Measurements from ENCODE around the gene ASB2.

The ASB2 gene

GRCh38 chr14:93901813-93902212 lies 74.6 kb downstream of the ASB2 start:
- Histone ChIP-seq H3K36me3 (ENCODE audit: control insufficient read depth, low read length) (no peaks in the 10 kb centered on the region), H3K4me2 (ENCODE audit: low read length) (no peak overlapping the region), H3K27me3 (ENCODE audit: control insufficient read depth, low read length) (no peaks in the 10 kb centered on the region; the same call in 1 of the 2 replicates), H3K4me1 (ENCODE audit: control insufficient read depth, low read length) (peaks cover 3% of the 10 kb centered on the region), H3F3A (ENCODE audit: control insufficient read depth, insufficient read depth) (no peaks in the 10 kb centered on the region), H4K20me1 (ENCODE audit: control insufficient read depth, insufficient read depth, low read depth, low read length) (no peaks in the 10 kb centered on the region), H3K79me2 (ENCODE audit: control insufficient read depth, low read length) (no peaks in the 10 kb centered on the region), H3K9me2 (replicated peaks; ENCODE audit: control insufficient read depth, low read length) (no peaks in the 10 kb centered on the region), H3K4me3 (ENCODE audit: low read length) (no peak overlapping the region), H3K27ac (ENCODE audit: low read depth, low read length) (no peak overlapping the region), H3K9me3 (ENCODE audit: control insufficient read depth, insufficient read depth, low read length) (no peaks in the 10 kb centered on the region)
- no peak for TF ChIP-seq EZH2phosphoT487 (IDR thresholded peaks at IDR 0.05; ENCODE audit: borderline replicate concordance, low read length)
- TF ChIP-seq, protein P1, sequence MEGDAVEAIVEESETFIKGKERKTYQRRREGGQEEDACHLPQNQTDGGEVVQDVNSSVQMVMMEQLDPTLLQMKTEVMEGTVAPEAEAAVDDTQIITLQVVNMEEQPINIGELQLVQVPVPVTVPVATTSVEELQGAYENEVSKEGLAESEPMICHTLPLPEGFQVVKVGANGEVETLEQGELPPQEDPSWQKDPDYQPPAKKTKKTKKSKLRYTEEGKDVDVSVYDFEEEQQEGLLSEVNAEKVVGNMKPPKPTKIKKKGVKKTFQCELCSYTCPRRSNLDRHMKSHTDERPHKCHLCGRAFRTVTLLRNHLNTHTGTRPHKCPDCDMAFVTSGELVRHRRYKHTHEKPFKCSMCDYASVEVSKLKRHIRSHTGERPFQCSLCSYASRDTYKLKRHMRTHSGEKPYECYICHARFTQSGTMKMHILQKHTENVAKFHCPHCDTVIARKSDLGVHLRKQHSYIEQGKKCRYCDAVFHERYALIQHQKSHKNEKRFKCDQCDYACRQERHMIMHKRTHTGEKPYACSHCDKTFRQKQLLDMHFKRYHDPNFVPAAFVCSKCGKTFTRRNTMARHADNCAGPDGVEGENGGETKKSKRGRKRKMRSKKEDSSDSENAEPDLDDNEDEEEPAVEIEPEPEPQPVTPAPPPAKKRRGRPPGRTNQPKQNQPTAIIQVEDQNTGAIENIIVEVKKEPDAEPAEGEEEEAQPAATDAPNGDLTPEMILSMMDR (IDR thresholded peaks at IDR 0.05; ENCODE audit: low read depth, low read length, poor library complexity, severe bottlenecking): no peak

DNA sequence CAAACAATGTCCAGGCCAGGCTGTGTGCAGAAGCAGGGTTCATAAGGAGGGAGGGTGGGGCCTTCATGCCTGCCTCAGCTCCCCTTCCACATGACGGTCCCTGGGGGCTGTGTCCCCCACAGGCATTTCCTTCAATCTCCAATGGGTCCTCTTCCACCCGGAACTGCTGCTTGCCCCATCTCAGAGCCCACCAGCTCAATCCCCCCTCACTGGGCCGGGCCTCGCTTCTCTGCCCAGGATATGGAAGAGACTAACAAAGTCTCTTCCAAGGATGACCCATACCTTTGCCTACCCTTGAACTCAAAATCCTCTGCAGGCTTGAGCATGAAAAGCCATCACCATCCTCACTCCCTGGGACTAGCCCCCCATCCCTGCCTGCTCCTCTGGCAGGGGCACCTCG lies 77.6 kb downstream of the ASB2 start:
- H3K9me2 ChIP-seq (replicated peaks; ENCODE audit: control insufficient read depth, low read length): no peaks in the 10 kb centered on the region
- no peak overlapping the region for H3K4me2 ChIP-seq (ENCODE audit: low read length)
- H3K36me3 ChIP-seq (ENCODE audit: control insufficient read depth, low read length): no peaks in the 10 kb centered on the region
- no peaks in the 10 kb centered on the region for H3K9me3 ChIP-seq (ENCODE audit: control insufficient read depth, insufficient read depth, low read length)
- no peaks in the 10 kb centered on the region for H3K79me2 ChIP-seq (ENCODE audit: control insufficient read depth, low read length)
- H3K27ac ChIP-seq (ENCODE audit: low read depth, low read length): no peak overlapping the region
- H3K27me3 ChIP-seq (ENCODE audit: control insufficient read depth, low read length): no peaks in the 10 kb centered on the region
- H3K4me3 ChIP-seq (ENCODE audit: low read length): no peak overlapping the region
- TF ChIP-seq EZH2phosphoT487 (IDR thresholded peaks at IDR 0.05; ENCODE audit: borderline replicate concordance, low read length): no peak
- H4K20me1 ChIP-seq (ENCODE audit: control insufficient read depth, insufficient read depth, low read depth, low read length): no peaks in the 10 kb centered on the region
- H3K4me1 ChIP-seq (ENCODE audit: control insufficient read depth, low read length): no peaks in the 10 kb centered on the region
- H3F3A ChIP-seq (ENCODE audit: control insufficient read depth, insufficient read depth): no peaks in the 10 kb centered on the region

DNA sequence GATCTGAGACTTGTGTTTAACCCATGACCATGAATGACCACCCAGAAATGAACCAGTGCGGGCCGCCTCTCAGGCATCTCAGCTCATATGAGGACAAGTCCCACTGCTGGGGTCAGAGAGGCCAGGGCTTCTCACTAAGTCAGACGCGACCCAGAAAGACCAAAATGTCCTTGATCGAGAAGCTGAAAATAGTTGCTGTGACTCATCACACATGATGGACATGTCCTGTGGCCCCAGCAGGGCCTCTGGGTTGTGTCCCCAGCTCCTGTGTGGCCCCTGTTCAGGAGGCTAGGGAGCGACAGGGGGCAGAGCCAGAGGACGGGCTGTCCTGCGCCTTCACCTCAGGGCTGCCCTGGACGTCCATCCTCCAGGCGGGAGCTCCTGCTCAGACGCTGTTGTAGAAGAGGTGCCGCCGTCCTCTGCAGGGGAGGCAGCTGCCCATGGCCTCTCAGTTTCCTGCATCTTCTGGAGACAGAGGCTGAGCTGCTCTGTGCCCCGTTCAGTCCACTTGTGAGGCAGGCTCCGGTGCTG lies 78.2 kb downstream of the ASB2 start:
- TF ChIP-seq, protein P1 (IDR thresholded peaks at IDR 0.05; ENCODE audit: low read depth, low read length, poor library complexity, severe bottlenecking): no peak
- TF ChIP-seq EZH2phosphoT487 (IDR thresholded peaks at IDR 0.05; ENCODE audit: borderline replicate concordance, low read length): no peak
- Histone ChIP-seq H3K4me3 (ENCODE audit: low read length) (no peak overlapping the region), H3K4me2 (ENCODE audit: low read length) (no peak overlapping the region), H3F3A (ENCODE audit: control insufficient read depth, insufficient read depth) (no peaks in the 10 kb centered on the region), H3K27me3 (ENCODE audit: control insufficient read depth, low read length) (no peaks in the 10 kb centered on the region), H3K79me2 (ENCODE audit: control insufficient read depth, low read length) (no peaks in the 10 kb centered on the region), H3K27ac (ENCODE audit: low read depth, low read length) (no peak overlapping the region), H3K4me1 (ENCODE audit: control insufficient read depth, low read length) (no peaks in the 10 kb centered on the region), H3K9me2 (replicated peaks; ENCODE audit: control insufficient read depth, low read length) (no peaks in the 10 kb centered on the region), H3K36me3 (ENCODE audit: control insufficient read depth, low read length) (no peaks in the 10 kb centered on the region), H4K20me1 (ENCODE audit: control insufficient read depth, insufficient read depth, low read depth, low read length) (no peaks in the 10 kb centered on the region), H3K9me3 (ENCODE audit: control insufficient read depth, insufficient read depth, low read length) (no peaks in the 10 kb centered on the region)

DNA sequence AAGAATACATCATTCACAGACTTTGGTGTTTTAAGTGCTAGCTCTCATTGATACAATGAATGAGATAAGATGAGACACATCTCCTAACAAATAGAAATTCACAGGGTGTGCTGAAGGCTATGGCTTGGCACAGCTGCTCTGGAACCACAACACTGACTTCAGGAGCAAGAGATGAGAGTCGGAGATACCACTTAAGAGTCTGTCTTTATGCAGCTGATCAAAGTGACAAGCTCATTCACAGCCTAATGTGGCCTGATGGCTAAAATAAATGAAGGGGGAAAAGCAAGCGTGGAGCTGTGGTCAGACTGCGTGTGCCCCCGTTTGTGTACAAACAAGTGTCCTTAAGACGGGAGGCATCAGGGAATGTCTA lies 78.9 kb downstream of the ASB2 start:
- no peaks in the 10 kb centered on the region for H3K9me2 ChIP-seq (replicated peaks; ENCODE audit: control insufficient read depth, low read length)
- H3K9me3 ChIP-seq (ENCODE audit: control insufficient read depth, insufficient read depth, low read length): no peaks in the 10 kb centered on the region
- TF ChIP-seq EZH2phosphoT487 (IDR thresholded peaks at IDR 0.05; ENCODE audit: borderline replicate concordance, low read length): no peak
- TF ChIP-seq, protein P1 (IDR thresholded peaks at IDR 0.05; ENCODE audit: low read depth, low read length, poor library complexity, severe bottlenecking): no peak
- H3K4me2 ChIP-seq (ENCODE audit: low read length): no peak overlapping the region
- H3K4me3 ChIP-seq (ENCODE audit: low read length): no peak overlapping the region
- no peaks in the 10 kb centered on the region for H3K36me3 ChIP-seq (ENCODE audit: control insufficient read depth, low read length)
- H3F3A ChIP-seq (ENCODE audit: control insufficient read depth, insufficient read depth): no peaks in the 10 kb centered on the region
- no peak overlapping the region for H3K27ac ChIP-seq (ENCODE audit: low read depth, low read length)
- H3K4me1 ChIP-seq (ENCODE audit: control insufficient read depth, low read length): no peaks in the 10 kb centered on the region
- no peaks in the 10 kb centered on the region for H3K79me2 ChIP-seq (ENCODE audit: control insufficient read depth, low read length)
- H3K27me3 ChIP-seq (ENCODE audit: control insufficient read depth, low read length): no peaks in the 10 kb centered on the region
- no peaks in the 10 kb centered on the region for H4K20me1 ChIP-seq (ENCODE audit: control insufficient read depth, insufficient read depth, low read depth, low read length)

All from DOHH2 (cell line).